NCI-H2171 treated with DMSO at 0.1 percent for 48 hours (cell line): ENCODE measurements around the gene AVPI1.
"Not testable (repeated sequence)": the region's sequence is repeated elsewhere in the genome, so short reads cannot be mapped to it uniquely, and the experiment has no call there.

ENCODE experiments used
- DNase-seq: peaks from one replicate; lab custom pipeline; 2025; lab: John Stamatoyannopoulos, UW

The AVPI1 gene

GRCh38 chr10:97640174-97640867 lies 46.7 kb downstream of the AVPI1 start, which contains the start of gene PI4K2A:
Gene PI4K2A, plus strand, starts transcription at chr10:97640671. Its CDS starts 72 bp downstream, at chr10:97640743.
- peak; percentile 95 for DNase-seq

- not testable (repeated sequence) for DNase-seq
Observed at GRCh38 chr10:97639090-97639489, 48.0 kb downstream of the AVPI1 start.

GRCh38 chr10:97635577-97635976 lies 51.5 kb downstream of the AVPI1 start:
- no peak for DNase-seq

- peak; percentile 1 for DNase-seq
Observed at GRCh38 chr10:97633921-97634320, 53.1 kb downstream of the AVPI1 start.

GRCh38 chr10:97632949-97633884 lies 53.8 kb downstream of the AVPI1 start, which contains the start of gene MORN4:
Gene MORN4, minus strand, starts transcription at chr10:97633500. Its CDS starts 13,847 bp downstream, at chr10:97619653.
- DNase-seq = peak; percentile 83

- DNase-seq = no peak
Observed at GRCh38 chr10:97631098-97631497, 55.9 kb downstream of the AVPI1 start.

GRCh38 chr10:97629289-97629688 lies 57.8 kb downstream of the AVPI1 start:
- no peak for DNase-seq

GRCh38 chr10:97628228-97628627 lies 58.8 kb downstream of the AVPI1 start:
- no peak for DNase-seq

- DNase-seq = no peak
Observed at GRCh38 chr10:97627731-97628130, 59.3 kb downstream of the AVPI1 start.
